Fibroblast of skin of left biceps (primary cell): ENCODE results near the gene PAPSS1.

Experiments
- DNase-seq, 2 experiments: peaks; one replicate each; pipeline ENCODE4 v3.0.0-alpha.2; 2013; ENCODE audit warnings: low read depth in 2 of 2

Gene PAPSS1

DNA sequence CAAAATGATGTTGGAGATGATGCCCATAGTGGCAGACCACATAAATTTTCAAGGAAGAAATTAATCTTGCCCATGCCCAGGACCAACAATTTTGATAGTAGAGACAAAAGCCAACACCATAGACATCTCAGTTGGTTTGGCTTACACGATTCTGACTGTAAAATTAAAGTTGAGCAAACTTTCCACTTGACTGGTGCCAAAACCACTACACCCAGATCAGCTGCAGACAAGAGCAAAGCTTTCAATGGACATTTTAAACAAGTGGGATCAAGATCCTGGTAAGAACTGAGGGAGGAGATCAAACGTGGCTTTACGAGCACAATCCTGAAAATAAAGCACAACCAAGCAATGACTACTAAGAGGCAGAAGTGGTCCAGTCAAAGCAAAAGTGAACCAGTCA is 90.7 kb downstream of the PAPSS1 start:
- DNase-seq: no peak

DNA sequence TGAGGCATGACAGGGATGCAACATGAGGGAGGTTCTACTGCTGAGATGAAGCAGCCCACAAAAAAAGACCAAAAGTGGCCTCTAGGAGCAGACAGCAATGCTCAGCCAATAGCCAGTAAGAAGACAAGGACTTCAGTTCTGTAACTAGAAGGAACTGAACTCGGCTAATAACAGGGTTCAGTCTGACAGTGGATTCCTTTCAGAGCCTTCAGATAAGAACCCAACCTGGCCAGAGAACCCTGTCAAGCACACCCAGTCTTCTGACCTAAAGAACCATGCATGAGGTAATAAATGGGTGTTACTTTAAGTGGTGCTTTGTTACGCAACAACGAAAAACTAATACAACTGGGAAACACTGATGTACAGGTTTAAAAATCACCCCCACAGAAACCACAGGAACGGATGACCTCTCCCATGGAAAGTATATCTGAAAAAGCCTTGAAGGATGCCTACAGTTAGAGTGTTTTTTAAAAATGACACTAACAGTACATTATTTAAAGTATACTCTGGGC is 94.6 kb downstream of the PAPSS1 start:
- no peak for DNase-seq

GRCh38 chr4:107624024-107624423 is 96.0 kb downstream of the PAPSS1 start:
- no peak for DNase-seq

- no peak for DNase-seq
These were observed 98.0 kb downstream of the PAPSS1 start for GRCh38 chr4:107622006-107622405.

GRCh38 chr4:107619731-107620130 is 100.3 kb downstream of the PAPSS1 start:
- no peak for DNase-seq

- DNase-seq: peak; percentile 82 to 84
These were observed 101.0 kb downstream of the PAPSS1 start for GRCh38 chr4:107619066-107619465.

GRCh38 chr4:107618656-107619055 is 101.4 kb downstream of the PAPSS1 start:
- no peak for DNase-seq

GRCh38 chr4:107616838-107617389 is 103.1 kb downstream of the PAPSS1 start:
- no peak for DNase-seq

- no peak for DNase-seq
These were observed 104.2 kb downstream of the PAPSS1 start for GRCh38 chr4:107615809-107616208.

DNA sequence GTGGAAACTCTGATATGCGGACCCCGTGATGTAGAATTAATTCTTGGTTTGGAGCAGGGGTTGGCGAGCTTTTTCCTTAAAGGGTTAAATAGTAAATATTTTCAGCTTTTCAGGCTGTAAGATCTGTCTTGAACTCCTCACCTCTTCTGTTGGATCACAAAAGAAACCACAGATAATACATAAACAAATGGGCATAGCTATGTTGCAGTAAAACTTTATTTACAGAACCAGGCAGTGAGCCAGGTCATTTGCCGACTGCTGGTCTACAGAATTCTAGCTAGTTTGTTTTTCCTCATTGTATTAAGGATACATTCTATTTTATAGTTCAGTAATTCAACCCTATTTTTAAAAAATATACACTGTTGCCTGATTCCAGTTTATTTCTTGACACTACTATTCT is 116.6 kb downstream of the PAPSS1 start:
- DNase-seq: no peak

GRCh38 chr4:107600983-107601382 is 119.1 kb downstream of the PAPSS1 start:
- DNase-seq: no peak

DNA sequence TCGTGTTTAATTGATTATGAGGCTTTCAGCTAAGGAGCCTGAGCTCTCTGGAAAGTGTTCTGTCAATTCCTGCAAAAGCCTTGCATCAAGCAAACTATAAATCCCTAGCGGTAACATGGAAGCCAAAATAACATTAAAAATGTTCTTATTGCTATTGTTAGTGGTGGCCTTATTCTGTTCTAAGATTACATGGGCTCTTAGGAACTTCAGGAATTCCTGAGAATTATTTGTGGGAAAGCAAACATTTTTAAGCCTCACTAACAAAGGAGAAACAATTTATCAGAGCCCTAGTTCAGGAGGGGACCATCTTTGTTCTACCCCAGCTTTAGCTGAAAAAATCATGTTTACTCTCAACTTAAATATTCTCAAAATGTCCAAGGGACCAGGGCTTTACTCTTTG is 119.6 kb downstream of the PAPSS1 start:
- peak; percentile 63 to 67 for DNase-seq

DNA sequence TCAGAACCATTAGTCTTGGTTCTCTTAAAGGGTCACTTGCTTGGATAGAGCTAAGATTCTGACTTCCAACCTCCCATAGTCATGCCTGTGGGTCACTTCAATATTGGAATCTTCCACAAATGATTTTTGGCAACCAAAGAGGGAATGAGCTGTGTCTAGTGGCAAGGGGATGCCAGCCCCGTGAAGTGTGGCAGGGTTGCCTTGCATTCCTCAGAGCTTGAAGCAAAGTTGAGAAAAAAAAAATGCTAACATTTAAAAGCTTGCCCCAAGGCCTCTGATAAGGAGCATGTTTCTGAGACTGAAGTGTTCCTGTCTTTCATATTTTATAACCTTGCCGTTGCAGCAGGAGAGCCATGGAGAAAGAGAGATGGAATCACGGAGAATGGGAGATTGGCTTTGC is 120.2 kb downstream of the PAPSS1 start:
- no peak for DNase-seq

DNA sequence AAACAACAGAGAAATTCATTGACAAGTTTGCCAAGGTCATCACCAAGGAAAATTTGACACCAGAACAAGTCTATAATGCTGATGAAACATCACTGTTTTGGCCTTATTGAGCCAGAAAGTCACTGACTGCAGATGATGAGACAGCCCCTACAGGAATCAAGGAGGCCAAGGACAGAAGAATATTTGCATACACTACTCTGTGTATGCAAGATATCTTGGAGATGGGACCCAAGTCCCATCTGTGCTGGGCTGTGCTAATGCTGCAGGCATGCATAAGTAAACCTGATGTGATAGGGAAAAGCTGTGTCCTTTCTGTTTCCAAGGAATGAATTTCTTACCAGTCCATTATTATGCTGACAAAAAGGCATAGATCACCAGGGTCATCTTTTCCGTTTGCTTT is 126.8 kb downstream of the PAPSS1 start:
- no peak for DNase-seq

DNA sequence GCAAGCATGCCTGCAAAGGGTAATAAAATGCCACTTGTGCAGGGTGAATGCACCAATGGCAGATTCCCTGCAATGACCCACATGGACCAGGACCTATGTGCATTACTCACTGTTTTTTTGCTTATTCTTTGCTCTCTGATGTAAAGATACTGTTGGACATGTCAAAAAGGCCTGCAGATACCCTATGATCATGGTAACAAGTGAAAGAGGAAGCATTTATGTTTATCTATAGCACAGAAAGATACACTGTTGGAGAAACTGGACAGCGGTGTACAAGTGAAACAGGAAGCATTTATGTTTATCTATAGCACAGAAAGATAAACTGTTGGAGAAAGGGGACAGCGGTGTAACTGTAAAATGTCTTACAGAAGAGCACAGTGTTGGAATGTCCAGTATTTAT is 127.5 kb downstream of the PAPSS1 start:
- DNase-seq: no peak

DNA sequence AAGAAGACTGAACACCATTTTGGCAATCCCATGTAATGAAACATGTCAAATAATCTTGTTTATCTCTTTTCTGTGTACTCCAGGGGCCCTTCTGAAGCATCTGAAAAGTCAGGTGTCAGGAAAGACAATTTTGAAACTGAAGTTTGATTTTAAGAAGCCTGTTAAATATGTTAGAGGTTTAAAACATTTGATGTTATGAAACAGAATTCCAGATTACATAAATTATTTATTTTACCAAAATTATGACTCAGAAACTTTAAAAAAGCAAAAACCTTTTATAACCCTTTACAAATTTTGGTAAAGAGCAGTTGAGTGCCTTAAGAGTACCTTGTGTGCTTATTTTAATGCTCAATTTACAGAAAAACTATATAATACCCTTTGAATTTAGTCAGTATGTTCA is 130.8 kb downstream of the PAPSS1 start:
- DNase-seq: no peak

DNA sequence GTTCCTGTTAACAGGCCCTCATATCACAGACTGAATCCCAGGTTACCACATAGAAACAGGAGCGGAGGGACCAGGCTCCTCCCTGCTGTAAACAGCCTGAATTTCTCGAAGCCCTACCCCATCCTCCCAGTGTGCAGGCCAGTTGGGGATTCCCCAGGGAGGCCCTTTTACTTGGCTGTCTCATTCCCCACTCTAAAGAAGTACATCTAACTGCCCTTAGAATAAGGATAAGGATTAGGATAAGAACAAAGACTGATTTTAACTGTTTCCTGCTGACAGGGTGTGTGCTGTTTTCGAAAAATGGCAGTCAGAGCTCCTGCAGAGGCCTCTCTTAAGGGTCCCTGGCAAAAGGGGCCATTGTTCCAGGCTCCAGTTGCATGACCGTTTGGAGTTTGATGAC is 133.7 kb downstream of the PAPSS1 start:
- no peak for DNase-seq

DNA sequence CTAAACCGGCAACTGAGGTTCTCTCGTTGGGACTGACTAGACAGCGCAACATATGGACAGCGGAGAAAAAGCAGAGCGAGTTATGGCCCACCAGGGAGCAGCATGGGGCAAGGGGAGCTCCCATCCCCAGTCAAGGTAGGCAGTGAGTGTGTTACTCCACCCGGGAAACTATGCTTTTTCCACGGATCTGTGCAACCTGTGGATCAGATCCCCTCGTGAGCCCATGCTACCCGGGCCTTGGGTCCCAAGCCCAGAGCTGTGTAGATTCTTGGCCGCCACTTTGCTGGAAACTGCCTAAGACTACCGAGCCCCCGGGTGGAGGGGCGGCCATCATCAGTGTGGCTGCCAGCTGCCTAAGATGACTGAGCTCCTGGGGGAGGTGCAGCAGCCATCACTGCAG is 140.9 kb downstream of the PAPSS1 start:
- DNase-seq: no peak

DNA sequence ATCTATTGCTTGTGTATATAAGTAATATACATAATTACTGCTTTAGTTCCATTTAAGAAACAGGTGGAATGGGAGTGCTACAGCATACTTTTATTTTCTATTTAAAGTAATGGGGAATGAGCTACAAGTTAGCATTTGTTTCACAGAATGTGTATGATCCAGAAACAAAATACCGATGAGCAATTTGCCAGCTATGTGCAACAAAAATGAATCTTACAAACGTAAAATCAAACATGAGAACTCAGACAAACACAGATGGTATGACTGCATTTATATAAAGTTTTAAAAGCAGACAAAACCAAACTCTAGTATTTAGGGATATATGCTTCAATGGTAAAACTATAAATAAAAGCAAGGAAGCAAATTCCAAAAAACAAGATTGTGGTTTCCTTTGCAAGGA is 141.7 kb downstream of the PAPSS1 start:
- no peak for DNase-seq

DNA sequence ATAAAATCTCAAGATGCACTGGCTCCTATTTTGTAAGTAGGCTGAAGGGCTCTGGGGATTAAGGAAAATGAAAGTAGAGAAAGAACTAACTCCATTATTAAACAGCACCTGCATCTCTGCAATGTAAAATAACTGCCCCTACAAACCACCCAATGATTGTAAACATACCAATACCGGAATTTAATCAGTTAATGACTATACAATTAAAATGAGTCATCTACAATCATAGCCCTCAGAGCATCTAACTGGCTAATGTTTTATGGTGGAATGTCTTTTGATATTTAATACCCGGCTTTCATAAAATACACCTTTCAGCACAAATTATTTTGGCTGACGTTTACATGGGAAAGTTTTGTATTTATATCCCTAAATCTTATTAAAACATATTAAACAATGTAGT is 142.3 kb downstream of the PAPSS1 start:
- no peak for DNase-seq

- no peak for DNase-seq
These were observed 144.8 kb downstream of the PAPSS1 start for GRCh38 chr4:107575243-107575642.

DNA sequence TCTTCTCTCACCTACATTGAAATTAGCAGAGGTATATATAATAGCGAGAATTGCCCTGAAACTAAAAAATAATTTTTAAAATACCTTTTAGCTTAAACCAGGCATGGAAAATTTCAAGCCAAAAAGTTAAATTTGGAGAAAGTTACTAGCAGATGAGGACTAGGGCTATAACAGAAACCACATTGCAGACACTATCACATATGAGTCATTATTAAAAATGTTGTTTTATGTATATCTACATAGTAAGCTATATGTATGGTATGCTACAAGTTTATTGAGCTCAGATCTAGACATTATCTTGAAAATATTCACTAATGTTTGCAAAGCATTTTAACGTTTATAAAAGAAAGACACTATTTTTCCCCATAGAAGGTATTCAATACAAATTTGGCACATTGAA is 147.8 kb downstream of the PAPSS1 start:
- DNase-seq: no peak

DNA sequence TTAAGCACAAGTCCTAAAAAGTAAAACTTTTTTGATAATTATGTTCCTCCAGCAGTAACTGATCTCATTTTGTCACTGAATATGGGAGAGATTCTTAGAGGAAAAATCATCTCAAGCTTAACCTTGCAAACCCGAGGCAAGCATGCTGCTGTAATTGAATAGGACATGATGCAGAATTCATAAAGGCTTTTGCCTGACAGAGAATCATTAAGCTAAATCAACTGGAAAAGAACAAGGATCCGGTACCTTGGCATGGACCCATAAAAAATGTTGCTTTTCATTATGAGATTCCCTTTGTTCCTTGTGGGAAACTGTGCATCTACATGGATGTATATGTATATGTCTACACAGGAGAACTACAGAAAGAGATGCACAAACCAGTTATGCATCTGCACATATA is 149.1 kb downstream of the PAPSS1 start:
- DNase-seq: no peak

GRCh38 chr4:107564326-107564725 is 155.7 kb downstream of the PAPSS1 start:
- no peak for DNase-seq
